Chondrocyte (in vitro differentiated cells): ENCODE measurements around the gene ARID4A. TPM values are rescaled to one million over a fixed set of nuclear protein-coding genes. Genes with fewer than 3 reads are reported as not detected.
A peak's percentile ranks its signal among the peaks of the same experiment; 100 is the strongest.

Experiments used
- DNase-seq: peaks from one replicate; pipeline ENCODE4 v3.0.0; 2021; ENCODE audit warnings: mixed read lengths, low spot score
- H3K27ac Mint-ChIP-seq: one replicate; pipeline ENCODE4 v1.8.0; 2021; ENCODE audit warnings: mild to moderate bottlenecking, moderate library complexity, mixed read lengths; ENCODE audit not compliant: unreplicated experiment
- H3K27me3 Mint-ChIP-seq: 2 replicates; pipeline ENCODE4 v1.8.0; 2021; ENCODE audit warnings: low read depth, mixed read lengths
- H3K36me3 Mint-ChIP-seq: 2 replicates; pipeline ENCODE4 v1.8.0; 2021; ENCODE audit warnings: low read depth, mixed read lengths
- H3K4me1 Mint-ChIP-seq: 2 replicates; pipeline ENCODE4 v1.8.0; 2021; ENCODE audit warnings: low read depth, mild to moderate bottlenecking, mixed read lengths
- H3K4me3 Mint-ChIP-seq: one replicate; pipeline ENCODE4 v1.8.0; 2021; ENCODE audit warnings: mild to moderate bottlenecking, moderate library complexity, mixed read lengths; ENCODE audit not compliant: unreplicated experiment
- H3K9me3 Mint-ChIP-seq: 2 replicates; pipeline ENCODE4 v1.8.0; 2021; ENCODE audit warnings: low read depth, mixed read lengths
- CTCF ChIP-seq: fragments of 200-600 bp; sonication (generic); IDR thresholded peaks from 2 replicates; pipeline ENCODE4 v1.5.0; 2021; ENCODE audit warnings: antibody characterized with exemption, mild to moderate bottlenecking, moderate library complexity
- total RNA-seq: library from RNA; stranded (reverse); gene quantifications from 3 replicates; pipeline ENCODE4 v1.2.1, GENCODE V29; 2021

The ARID4A gene
- total RNA-seq, 1 donor from 2014 or later, result 14.0 TPM

GRCh38 chr14:58285132-58285531 lies 13.2 kb upstream of the ARID4A start:
- no peak for DNase-seq
- H3K36me3 Mint-ChIP-seq, result peaks cover 40% of the 10 kb centered on the region
- H3K4me1 Mint-ChIP-seq, result peaks cover 67% of the 10 kb centered on the region
- H3K9me3 Mint-ChIP-seq, result no peaks in the 10 kb centered on the region
- TF ChIP-seq CTCF, result no peak
- H3K4me3 Mint-ChIP-seq, result no peak overlapping the region
- H3K27ac Mint-ChIP-seq, result peak overlapping the region; percentile 15
- no peaks in the 10 kb centered on the region for H3K27me3 Mint-ChIP-seq

DNA sequence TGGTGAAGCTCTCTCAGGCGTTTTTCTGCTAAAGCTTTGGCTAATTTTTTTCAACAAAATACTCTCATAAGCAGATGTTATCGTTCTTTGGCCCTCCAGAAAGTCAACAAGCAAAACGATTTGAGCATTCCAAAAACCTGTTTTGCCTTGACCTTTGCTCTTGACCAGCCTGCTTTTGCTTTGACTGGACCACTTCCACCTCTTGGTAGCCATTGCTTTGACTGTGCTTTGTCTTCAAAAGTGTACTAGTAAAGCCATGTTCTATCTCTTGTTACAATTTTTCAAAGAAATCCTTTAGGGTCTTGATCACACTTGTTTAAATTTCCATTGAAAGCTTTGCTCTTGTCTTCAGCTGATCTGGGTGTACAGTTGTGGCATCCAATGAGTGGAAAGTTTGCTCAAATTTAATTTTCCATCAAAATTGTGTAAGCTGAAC lies 10.7 kb upstream of the ARID4A start:
- Mint-ChIP-seq H3K36me3 (peaks cover 46% of the 10 kb centered on the region), H3K4me3 (no peak overlapping the region), H3K9me3 (no peaks in the 10 kb centered on the region), H3K27ac (peak overlapping the region; percentile 15), H3K27me3 (no peaks in the 10 kb centered on the region), H3K4me1 (peaks cover 46% of the 10 kb centered on the region)
- TF ChIP-seq CTCF, result no peak
- DNase-seq, result no peak

- DNase-seq, result no peak
- Mint-ChIP-seq H3K9me3 (no peaks in the 10 kb centered on the region), H3K36me3 (peaks cover 44% of the 10 kb centered on the region), H3K27ac (peak overlapping the region; percentile 23), H3K4me1 (peaks cover 46% of the 10 kb centered on the region), H3K4me3 (no peak overlapping the region), H3K27me3 (no peaks in the 10 kb centered on the region)
- TF ChIP-seq CTCF, result no peak
These were observed 10.1 kb upstream of the ARID4A start for GRCh38 chr14:58288106-58288792.

DNA sequence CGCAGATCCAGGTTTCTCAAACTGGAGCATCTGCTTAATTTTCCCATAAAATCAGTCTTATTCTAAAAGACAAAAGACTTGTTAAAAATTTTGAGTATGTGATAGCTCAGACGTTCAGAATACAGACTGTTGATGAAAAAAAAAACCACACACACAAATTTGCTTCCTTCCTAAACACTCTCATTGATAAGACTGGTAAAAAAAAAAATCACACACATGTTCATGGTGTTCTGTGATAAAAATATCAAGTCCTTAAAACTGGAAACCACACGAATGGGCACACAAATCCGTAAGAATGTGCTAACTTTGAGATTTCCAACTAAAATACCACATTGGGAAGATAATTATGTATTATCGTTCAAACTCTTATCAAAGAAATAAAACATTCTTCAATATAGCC lies 6.7 kb upstream of the ARID4A start:
- no peak for DNase-seq
- TF ChIP-seq CTCF, result no peak
- Mint-ChIP-seq H3K9me3 (no peaks in the 10 kb centered on the region), H3K36me3 (peaks cover 31% of the 10 kb centered on the region), H3K27me3 (no peaks in the 10 kb centered on the region), H3K4me3 (no peak overlapping the region), H3K4me1 (peaks cover 41% of the 10 kb centered on the region), H3K27ac (no peak overlapping the region)

GRCh38 chr14:58292187-58292586 lies 6.2 kb upstream of the ARID4A start:
- no peak for TF ChIP-seq CTCF
- Mint-ChIP-seq H3K4me1 (peaks cover 46% of the 10 kb centered on the region), H3K27ac (no peak overlapping the region), H3K27me3 (no peaks in the 10 kb centered on the region), H3K4me3 (no peak overlapping the region), H3K9me3 (no peaks in the 10 kb centered on the region), H3K36me3 (peaks cover 31% of the 10 kb centered on the region)
- no peak for DNase-seq
